Erythroblast (primary cell): ENCODE results near the gene PTTG1IP.

Source experiments
- GATA1 ChIP-seq: IDR thresholded peaks from 2 replicates; pipeline ENCODE4 v1.6.1; 2011; ENCODE audit warnings: low read depth, mild to moderate bottlenecking, control low read depth, low read length, moderate library complexity
- POLR2A ChIP-seq: IDR thresholded peaks from 2 replicates; pipeline ENCODE4 v1.6.1; 2011; ENCODE audit warnings: mild to moderate bottlenecking, low read length

- TF ChIP-seq POLR2A (no peak), GATA1 (no peak)
Measured at GRCh38 chr21:44921928-44922327, 48.4 kb upstream of the PTTG1IP start.
